GM18526 (cell line): ENCODE results near the gene ZNF804A.

ENCODE experiments used
- POLR2A ChIP-seq: IDR thresholded peaks from 3 replicates; pipeline ENCODE4 v1.6.1; 2011; ENCODE audit not compliant: insufficient read length; ENCODE audit errors: extremely low read depth

The ZNF804A gene

GRCh38 chr2:184681642-184682321, 83.5 kb downstream of the ZNF804A start:
- TF ChIP-seq POLR2A = no peak

DNA sequence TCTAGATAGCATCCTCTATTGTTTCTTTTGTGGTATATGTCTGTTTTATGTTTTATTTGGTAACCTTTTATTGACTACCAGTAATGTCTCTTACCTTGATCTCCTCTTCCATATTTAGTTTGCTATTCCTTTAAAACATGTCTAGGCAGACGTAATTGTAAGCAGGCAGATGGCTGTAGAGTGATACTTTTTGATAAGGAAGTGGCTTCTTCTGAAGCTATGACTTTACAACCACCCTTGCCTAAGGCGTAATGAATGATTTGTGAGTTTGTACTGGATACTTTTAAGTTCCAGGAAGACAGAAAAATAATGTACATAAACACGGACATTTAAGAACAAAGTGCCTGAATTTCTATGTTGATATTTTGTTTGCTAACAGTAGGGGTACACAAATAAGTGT, 85.6 kb downstream of the ZNF804A start:
- TF ChIP-seq POLR2A = no peak

GRCh38 chr2:184685999-184686841, 87.9 kb downstream of the ZNF804A start:
- TF ChIP-seq POLR2A = no peak

- TF ChIP-seq POLR2A = no peak
Observed at GRCh38 chr2:184689638-184690037, 91.3 kb downstream of the ZNF804A start.

GRCh38 chr2:184692141-184692734, 93.9 kb downstream of the ZNF804A start:
- TF ChIP-seq POLR2A = no peak

GRCh38 chr2:184696644-184697043, 98.3 kb downstream of the ZNF804A start:
- TF ChIP-seq POLR2A = no peak

- no peak for TF ChIP-seq POLR2A
Observed at GRCh38 chr2:184698476-184698875, 100.1 kb downstream of the ZNF804A start.

DNA sequence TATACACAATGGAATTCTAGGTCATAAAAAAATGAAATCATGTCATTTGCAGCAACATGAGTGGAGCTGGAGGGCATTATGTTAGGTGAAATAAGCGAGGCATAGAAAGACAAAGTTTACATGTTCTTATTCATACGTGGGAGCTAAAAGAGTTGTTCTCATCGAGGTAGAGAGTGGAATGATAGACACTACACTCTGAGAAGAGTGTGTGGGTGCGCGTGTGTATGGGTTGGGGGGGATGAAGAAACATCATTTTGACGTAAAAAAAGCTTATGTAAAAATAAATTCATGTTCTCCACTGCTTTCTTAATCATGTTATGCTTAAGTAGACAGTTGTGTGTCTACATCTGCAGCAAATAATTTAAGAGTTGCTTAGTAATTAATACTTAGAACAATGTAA, 123.6 kb downstream of the ZNF804A start:
- TF ChIP-seq POLR2A = no peak

- TF ChIP-seq POLR2A = no peak
Observed at GRCh38 chr2:184727813-184728212, 129.5 kb downstream of the ZNF804A start.

GRCh38 chr2:184728411-184728810, 130.1 kb downstream of the ZNF804A start:
- TF ChIP-seq POLR2A = no peak

GRCh38 chr2:184729581-184729980, 131.3 kb downstream of the ZNF804A start:
- no peak for TF ChIP-seq POLR2A

DNA sequence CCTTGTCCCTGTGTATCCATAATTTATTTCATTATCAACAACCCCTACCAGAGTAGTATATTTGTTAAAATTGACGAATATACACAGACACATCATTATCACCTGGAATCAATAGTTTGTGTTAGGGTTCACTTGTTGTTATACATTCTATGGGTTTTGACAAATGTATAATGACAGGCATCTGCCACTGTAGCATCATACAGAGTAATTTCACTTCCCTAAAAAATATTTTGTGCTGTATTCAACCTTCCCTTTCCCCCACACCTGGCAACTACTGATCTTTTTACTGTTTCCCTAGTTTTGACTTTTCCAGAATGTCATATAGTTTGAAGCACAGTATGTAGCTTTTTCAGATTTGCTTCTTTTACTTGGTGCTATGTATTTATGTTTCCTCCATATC, 132.0 kb downstream of the ZNF804A start:
- TF ChIP-seq POLR2A = no peak

- TF ChIP-seq POLR2A = no peak
Observed at GRCh38 chr2:184734338-184734737, 136.0 kb downstream of the ZNF804A start.

DNA sequence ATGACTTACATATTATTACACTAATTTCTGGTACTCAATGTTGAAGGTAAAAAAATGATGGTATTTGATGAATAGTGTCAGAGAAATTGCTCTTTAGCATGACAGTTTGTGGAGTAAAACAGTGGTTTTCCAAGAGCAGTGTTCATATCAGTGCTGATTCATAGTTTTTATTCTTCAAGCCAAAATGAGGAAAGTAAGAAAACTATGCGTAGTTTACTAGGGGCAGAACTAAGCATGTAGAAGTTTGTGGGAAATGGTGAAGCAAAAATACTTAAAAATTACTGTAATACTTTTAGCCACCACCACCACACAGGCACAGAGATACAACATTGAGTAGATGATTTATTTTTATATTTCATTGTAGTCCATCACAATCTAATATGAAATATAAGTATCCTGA, 137.3 kb downstream of the ZNF804A start:
- TF ChIP-seq POLR2A = no peak

- no peak for TF ChIP-seq POLR2A
Observed at GRCh38 chr2:184743096-184743495, 144.8 kb downstream of the ZNF804A start.

GRCh38 chr2:184756161-184756560, 157.8 kb downstream of the ZNF804A start:
- TF ChIP-seq POLR2A = no peak
